ENCODE results near the gene WNT9B.

WNT9B gene

GRCh38 chr17:46851029-46851741 lies at the start of gene WNT9B:
Gene WNT9B, plus strand, starts transcription at chr17:46851583. Its CDS starts 56 bp downstream, at chr17:46851639.
- Histone ChIP-seq H3K4me3 (ENCODE audit: low read depth, low read length) (peak within 1 kb of the TSS; percentile 66), H3K4me1 (ENCODE audit: control insufficient read depth, insufficient read depth, low read length) (peaks cover 10% of the 10 kb centered on the region), H3K36me3 (ENCODE audit: control insufficient read depth, insufficient read depth, low read length) (no peaks in the 10 kb centered on the region), H3K27ac (ENCODE audit: low read depth, low read length) (no peak within 1 kb of the TSS), H3K9me3 (ENCODE audit: control insufficient read depth, insufficient read depth, low read depth, low read length) (no peaks in the 10 kb centered on the region), H3K9ac (ENCODE audit: low read length) (peak within 1 kb of the TSS; percentile 33), H3K27me3 (ENCODE audit: control insufficient read depth, insufficient read depth, low read length) (peaks cover 75% of the 10 kb centered on the region)

- Histone ChIP-seq H3K27ac (ENCODE audit: low read depth, low read length) (no peak overlapping the region), H3K27me3 (ENCODE audit: control insufficient read depth, insufficient read depth, low read length) (no peaks in the 10 kb centered on the region), H3K9me3 (ENCODE audit: control insufficient read depth, insufficient read depth, low read depth, low read length) (no peaks in the 10 kb centered on the region), H3K9ac (ENCODE audit: low read length) (no peak overlapping the region), H3K4me3 (ENCODE audit: low read depth, low read length) (no peak overlapping the region), H3K4me1 (ENCODE audit: control insufficient read depth, insufficient read depth, low read length) (no peaks in the 10 kb centered on the region), H3K36me3 (ENCODE audit: control insufficient read depth, insufficient read depth, low read length) (peaks cover 27% of the 10 kb centered on the region; the same call in 1 of the 2 replicates)
Measured at GRCh38 chr17:46802800-46803199, 48.6 kb upstream of the WNT9B start.

- peaks cover 27% of the 10 kb centered on the region; the same call in 1 of the 2 replicates for H3K36me3 ChIP-seq (ENCODE audit: control insufficient read depth, insufficient read depth, low read length)
- H3K27ac ChIP-seq (ENCODE audit: low read depth, low read length) = no peak overlapping the region
- H3K27me3 ChIP-seq (ENCODE audit: control insufficient read depth, insufficient read depth, low read length) = no peaks in the 10 kb centered on the region
- H3K9ac ChIP-seq (ENCODE audit: low read length) = no peak overlapping the region
- H3K9me3 ChIP-seq (ENCODE audit: control insufficient read depth, insufficient read depth, low read depth, low read length) = no peaks in the 10 kb centered on the region
- no peaks in the 10 kb centered on the region; the same call in 1 of the 2 replicates for H3K4me1 ChIP-seq (ENCODE audit: control insufficient read depth, insufficient read depth, low read length)
- no peak overlapping the region for H3K4me3 ChIP-seq (ENCODE audit: low read depth, low read length)
Measured at GRCh38 chr17:46803544-46803943, 47.8 kb upstream of the WNT9B start.

DNA sequence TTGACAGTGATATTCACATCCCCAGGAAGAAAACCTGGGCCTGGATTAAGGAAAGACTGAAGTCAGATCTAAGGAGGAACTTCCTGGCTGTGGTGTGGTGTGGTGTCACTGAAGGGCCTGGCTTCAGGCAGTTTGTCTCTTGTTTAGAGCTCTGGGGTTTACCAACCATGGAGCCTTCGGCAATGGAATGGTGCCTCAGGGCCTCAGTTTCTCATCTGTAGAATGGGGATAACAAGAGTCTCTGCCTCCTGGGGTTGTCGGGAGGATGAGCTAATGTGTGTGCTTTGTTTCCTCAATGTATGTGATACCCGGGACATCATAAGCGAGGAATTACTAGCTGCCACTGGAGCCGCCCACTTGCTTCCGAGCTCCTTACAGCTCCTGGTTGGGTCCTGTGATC lies 45.6 kb upstream of the WNT9B start:
- Histone ChIP-seq H3K36me3 (ENCODE audit: control insufficient read depth, insufficient read depth, low read length) (peaks cover 21% of the 10 kb centered on the region; the same call in 1 of the 2 replicates), H3K9ac (ENCODE audit: low read length) (no peak overlapping the region), H3K9me3 (ENCODE audit: control insufficient read depth, insufficient read depth, low read depth, low read length) (no peaks in the 10 kb centered on the region), H3K27me3 (ENCODE audit: control insufficient read depth, insufficient read depth, low read length) (no peaks in the 10 kb centered on the region), H3K4me1 (ENCODE audit: control insufficient read depth, insufficient read depth, low read length) (peaks cover 15% of the 10 kb centered on the region), H3K27ac (ENCODE audit: low read depth, low read length) (no peak overlapping the region), H3K4me3 (ENCODE audit: low read depth, low read length) (no peak overlapping the region)

GRCh38 chr17:46809110-46809571 lies 42.2 kb upstream of the WNT9B start:
- H3K9ac ChIP-seq (ENCODE audit: low read length) = no peak overlapping the region
- peaks cover 18% of the 10 kb centered on the region; the same call in 1 of the 2 replicates for H3K36me3 ChIP-seq (ENCODE audit: control insufficient read depth, insufficient read depth, low read length)
- peaks cover 46% of the 10 kb centered on the region for H3K4me1 ChIP-seq (ENCODE audit: control insufficient read depth, insufficient read depth, low read length)
- no peak overlapping the region for H3K27ac ChIP-seq (ENCODE audit: low read depth, low read length)
- no peaks in the 10 kb centered on the region for H3K27me3 ChIP-seq (ENCODE audit: control insufficient read depth, insufficient read depth, low read length)
- no peak overlapping the region for H3K4me3 ChIP-seq (ENCODE audit: low read depth, low read length)
- no peaks in the 10 kb centered on the region for H3K9me3 ChIP-seq (ENCODE audit: control insufficient read depth, insufficient read depth, low read depth, low read length)

- Histone ChIP-seq H3K4me1 (ENCODE audit: control insufficient read depth, insufficient read depth, low read length) (peaks cover 63% of the 10 kb centered on the region), H3K4me3 (ENCODE audit: low read depth, low read length) (no peak overlapping the region), H3K27me3 (ENCODE audit: control insufficient read depth, insufficient read depth, low read length) (peaks cover 4% of the 10 kb centered on the region; the same call in 1 of the 2 replicates), H3K9me3 (ENCODE audit: control insufficient read depth, insufficient read depth, low read depth, low read length) (no peaks in the 10 kb centered on the region), H3K9ac (ENCODE audit: low read length) (no peak overlapping the region), H3K27ac (ENCODE audit: low read depth, low read length) (no peak overlapping the region), H3K36me3 (ENCODE audit: control insufficient read depth, insufficient read depth, low read length) (peaks cover 14% of the 10 kb centered on the region; the same call in 1 of the 2 replicates)
Measured at GRCh38 chr17:46810837-46811236, 40.5 kb upstream of the WNT9B start.

GRCh38 chr17:46811978-46812583 lies 39.3 kb upstream of the WNT9B start:
- Histone ChIP-seq H3K4me1 (ENCODE audit: control insufficient read depth, insufficient read depth, low read length) (peaks cover 76% of the 10 kb centered on the region), H3K9me3 (ENCODE audit: control insufficient read depth, insufficient read depth, low read depth, low read length) (no peaks in the 10 kb centered on the region), H3K9ac (ENCODE audit: low read length) (no peak overlapping the region), H3K27ac (ENCODE audit: low read depth, low read length) (no peak overlapping the region), H3K36me3 (ENCODE audit: control insufficient read depth, insufficient read depth, low read length) (peaks cover 3% of the 10 kb centered on the region; the same call in 1 of the 2 replicates), H3K27me3 (ENCODE audit: control insufficient read depth, insufficient read depth, low read length) (peaks cover 16% of the 10 kb centered on the region; the same call in 1 of the 2 replicates), H3K4me3 (ENCODE audit: low read depth, low read length) (no peak overlapping the region)

DNA sequence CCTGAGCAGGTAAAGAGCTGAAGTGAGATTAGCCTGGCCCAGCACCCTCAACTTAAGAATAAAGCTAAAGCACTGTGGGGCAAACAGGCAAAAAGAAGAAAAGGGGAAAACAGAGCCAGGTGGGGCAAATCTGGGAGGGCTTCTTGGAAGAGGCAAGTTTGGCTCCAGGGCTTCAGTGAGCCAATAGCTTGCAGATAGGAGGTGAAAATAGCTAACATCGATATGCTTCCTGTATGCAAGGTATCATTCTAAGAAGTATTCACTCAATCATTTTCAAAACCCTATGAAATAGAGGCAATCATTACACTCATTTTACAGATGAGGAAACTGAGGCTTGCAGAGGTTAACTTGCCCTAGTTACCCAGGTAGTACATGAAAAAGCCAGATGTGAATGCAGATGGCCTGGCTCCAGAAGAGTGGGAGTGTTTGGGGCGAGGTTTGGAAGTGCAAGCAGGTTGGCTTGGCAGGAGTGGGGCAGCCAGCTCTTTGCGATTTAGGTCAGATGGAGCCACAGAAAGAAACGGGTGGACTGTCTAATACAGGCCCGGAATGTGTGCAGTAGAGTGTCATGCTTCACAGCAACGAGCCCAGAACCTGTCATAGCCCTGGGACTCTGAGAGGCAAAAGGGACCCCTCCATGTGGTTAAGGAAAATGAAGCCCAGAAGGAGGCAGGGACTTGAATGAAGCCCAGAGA lies 38.6 kb upstream of the WNT9B start:
- peaks cover 3% of the 10 kb centered on the region; the same call in 1 of the 2 replicates for H3K36me3 ChIP-seq (ENCODE audit: control insufficient read depth, insufficient read depth, low read length)
- no peak overlapping the region for H3K27ac ChIP-seq (ENCODE audit: low read depth, low read length)

DNA sequence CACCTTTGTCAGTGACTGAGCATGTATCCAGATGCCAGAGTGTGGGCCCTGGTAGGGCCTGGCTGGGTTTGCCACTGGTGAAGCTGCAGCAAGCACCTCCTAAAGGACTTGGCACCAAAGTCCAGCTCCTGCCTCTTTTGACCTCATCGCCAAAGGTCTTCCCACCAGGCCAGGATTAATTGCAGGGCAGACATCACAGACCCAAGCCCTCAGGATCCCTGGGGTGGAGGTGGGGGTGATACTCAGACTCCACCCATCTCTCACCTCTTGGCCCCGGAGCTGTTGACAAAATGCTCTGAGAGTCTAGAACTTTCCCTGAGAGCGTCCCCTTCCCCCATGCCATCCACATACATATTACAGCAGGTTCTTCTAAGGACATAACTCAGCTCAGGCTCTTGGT lies 37.5 kb upstream of the WNT9B start:
- no peak overlapping the region for H3K9ac ChIP-seq (ENCODE audit: low read length)
- H3K4me1 ChIP-seq (ENCODE audit: control insufficient read depth, insufficient read depth, low read length) = peaks cover 78% of the 10 kb centered on the region
- H3K36me3 ChIP-seq (ENCODE audit: control insufficient read depth, insufficient read depth, low read length) = peaks cover 3% of the 10 kb centered on the region; the same call in 1 of the 2 replicates
- no peak overlapping the region for H3K27ac ChIP-seq (ENCODE audit: low read depth, low read length)
- H3K4me3 ChIP-seq (ENCODE audit: low read depth, low read length) = no peak overlapping the region
- no peaks in the 10 kb centered on the region for H3K9me3 ChIP-seq (ENCODE audit: control insufficient read depth, insufficient read depth, low read depth, low read length)
- peaks cover 31% of the 10 kb centered on the region for H3K27me3 ChIP-seq (ENCODE audit: control insufficient read depth, insufficient read depth, low read length)

More for the DNA sequence above, 38.6 kb upstream of the WNT9B start:
- H3K9ac ChIP-seq (ENCODE audit: low read length) = no peak overlapping the region
- H3K9me3 ChIP-seq (ENCODE audit: control insufficient read depth, insufficient read depth, low read depth, low read length) = no peaks in the 10 kb centered on the region
- no peak overlapping the region for H3K4me3 ChIP-seq (ENCODE audit: low read depth, low read length)
- peaks cover 78% of the 10 kb centered on the region for H3K4me1 ChIP-seq (ENCODE audit: control insufficient read depth, insufficient read depth, low read length)
- H3K27me3 ChIP-seq (ENCODE audit: control insufficient read depth, insufficient read depth, low read length) = peaks cover 23% of the 10 kb centered on the region

DNA sequence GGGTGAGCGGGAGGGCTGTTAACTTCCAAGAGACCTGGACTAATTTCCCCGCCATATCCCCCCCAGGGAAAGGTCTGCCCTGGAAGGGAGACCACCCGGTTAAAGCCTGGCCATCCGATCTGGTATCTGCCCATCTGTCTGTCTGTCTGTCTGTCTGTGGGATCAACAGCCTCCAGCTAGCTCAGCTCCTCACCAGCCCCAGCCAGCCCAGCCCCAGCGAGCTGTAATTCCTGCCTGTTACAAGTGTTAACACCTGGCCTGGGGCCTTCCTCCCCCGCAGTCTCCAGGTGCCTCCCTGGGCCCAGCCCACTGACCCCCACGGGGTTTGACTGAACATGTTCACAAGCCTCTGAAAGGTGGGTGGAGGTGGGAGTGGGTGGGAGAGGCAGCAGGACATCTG lies 36.9 kb upstream of the WNT9B start:
- peaks cover 3% of the 10 kb centered on the region; the same call in 1 of the 2 replicates for H3K36me3 ChIP-seq (ENCODE audit: control insufficient read depth, insufficient read depth, low read length)
- no peak overlapping the region for H3K27ac ChIP-seq (ENCODE audit: low read depth, low read length)
- no peak overlapping the region for H3K9ac ChIP-seq (ENCODE audit: low read length)
- H3K27me3 ChIP-seq (ENCODE audit: control insufficient read depth, insufficient read depth, low read length) = peaks cover 36% of the 10 kb centered on the region
- H3K4me1 ChIP-seq (ENCODE audit: control insufficient read depth, insufficient read depth, low read length) = peaks cover 76% of the 10 kb centered on the region
- H3K4me3 ChIP-seq (ENCODE audit: low read depth, low read length) = peak overlapping the region; percentile 10; the same call in 1 of the 2 replicates
- H3K9me3 ChIP-seq (ENCODE audit: control insufficient read depth, insufficient read depth, low read depth, low read length) = no peaks in the 10 kb centered on the region
